Endothelial cell of umbilical vein (primary cell): ENCODE data around the gene BATF. TPM values are rescaled to one million over a fixed set of nuclear protein-coding genes. Genes with fewer than 3 reads are reported as not detected.

Experiments
- BruUV-seq: library from RNA; stranded (reverse); fragments of 400-500 nt; replicated peaks from 2 replicates; lab custom pipeline; 2021; lab: Mats Ljungman, UMichigan
- CTCF ChIA-PET: fragments of 300-600, 350-600 bp; sonication (Branson Sonifier 250); formaldehyde crosslinking; loops from one replicate; lab custom pipeline; 2021; ENCODE audit warnings: antibody characterized with exemption, inconsistent platforms; lab: Charles Lee
- POLR2A ChIA-PET: fragments of 300-600, 350-600 bp; sonication (Branson Sonifier 250); formaldehyde crosslinking; loops from one replicate; lab custom pipeline; 2021; ENCODE audit warnings: antibody characterized with exemption, inconsistent platforms; lab: Charles Lee
- DNase-seq: peaks from one replicate; pipeline ENCODE4 v3.0.0-alpha.2; 2011; ENCODE audit warnings: low read depth, low spot score
- FAIRE-seq: peaks from 2 replicates; lab custom pipeline; 2011; peaks lifted over from hg19 to GRCh38; lab: Jason Lieb, UNC
- H2AFZ ChIP-seq: 2 replicates; pipeline ENCODE4 v1.6.0; 2012; ENCODE audit warnings: low read depth, low read length, control low read depth, inconsistent platforms
- H3K27ac ChIP-seq: 2 replicates; pipeline ENCODE4 v1.5.1; 2011; ENCODE audit warnings: low read depth, mild to moderate bottlenecking, control low read depth, low read length, moderate library complexity; ENCODE audit not compliant: insufficient read depth
- H3K27me3 ChIP-seq, 2 experiments: 2 replicates each; pipeline versions ENCODE4 v1.6.0 to v1.6.1; 2011; ENCODE audit warnings: low read length in 2 of 2, mixed read lengths in 1 of 2; ENCODE audit not compliant: control insufficient read depth in 2 of 2, insufficient read depth in 2 of 2
- H3K36me3 ChIP-seq, 2 experiments: 2 replicates in 1 of 2; 3 replicates in 1 of 2; pipeline ENCODE4 v1.5.1; 2011; ENCODE audit warnings: low read length in 2 of 2, mild to moderate bottlenecking in 1 of 2, moderate library complexity in 1 of 2; ENCODE audit not compliant: control insufficient read depth in 2 of 2, insufficient read depth in 2 of 2; ENCODE audit errors: extremely low read depth in 1 of 2
- H3K4me1 ChIP-seq: 3 replicates; pipeline ENCODE4 v1.5.1; 2011; ENCODE audit warnings: mild to moderate bottlenecking, low read length; ENCODE audit not compliant: control insufficient read depth, insufficient read depth; ENCODE audit errors: extremely low read depth
- H3K4me2 ChIP-seq: 2 replicates; pipeline ENCODE4 v1.6.1; 2011; ENCODE audit warnings: low read length, control low read depth, mixed read lengths; ENCODE audit not compliant: insufficient read depth
- H3K4me3 ChIP-seq, 3 experiments: fragments of 200-600 bp in 1 of 3; sonication (generic), shearing (Covaris generic) in 1 of 3; replicated peaks in 1 of 3; 2 replicates each; pipeline ENCODE4 v1.5.1; 2011 to 2016; ENCODE audit warnings: control low read depth in 3 of 3, low read length in 3 of 3, mild to moderate bottlenecking in 2 of 3, inconsistent platforms in 1 of 3, low read depth in 1 of 3, moderate library complexity in 1 of 3; ENCODE audit not compliant: insufficient read depth in 1 of 3
- H3K79me2 ChIP-seq: 2 replicates; pipeline ENCODE4 v1.6.0; 2012; ENCODE audit warnings: low read length, inconsistent platforms; ENCODE audit not compliant: control insufficient read depth, insufficient read depth
- H3K9ac ChIP-seq: replicated peaks from 2 replicates; pipeline ENCODE3; 2011; ENCODE audit warnings: low read length, control low read depth; ENCODE audit not compliant: insufficient read depth; ENCODE audit errors: extremely low read depth
- H3K9me1 ChIP-seq: replicated peaks from 3 replicates; pipeline ENCODE4 v1.6.0; 2011; ENCODE audit warnings: mild to moderate bottlenecking, low read length; ENCODE audit not compliant: control insufficient read depth, insufficient read depth; ENCODE audit errors: extremely low read depth
- H3K9me3 ChIP-seq: replicated peaks from 2 replicates; pipeline ENCODE4 v1.5.1; 2012; ENCODE audit warnings: low read length, inconsistent platforms; ENCODE audit not compliant: control insufficient read depth, insufficient read depth
- H4K20me1 ChIP-seq: replicated peaks from 2 replicates; pipeline ENCODE3; 2011; ENCODE audit warnings: mild to moderate bottlenecking, low read length; ENCODE audit not compliant: control insufficient read depth, insufficient read depth; ENCODE audit errors: extremely low read depth
- EZH2 ChIP-seq: IDR thresholded peaks from 2 replicates; pipeline ENCODE4 v1.6.1; 2012; ENCODE audit warnings: borderline replicate concordance, low read depth, mild to moderate bottlenecking, moderate library complexity, low read length, inconsistent platforms; ENCODE audit not compliant: severe bottlenecking
- FOS ChIP-seq: IDR thresholded peaks from 2 replicates; pipeline ENCODE4 v1.6.1; 2011; ENCODE audit warnings: mild to moderate bottlenecking, low read length, moderate library complexity, borderline replicate concordance; ENCODE audit not compliant: insufficient read depth
- GATA2 ChIP-seq: IDR thresholded peaks from 2 replicates; pipeline ENCODE4 v1.7.0; 2011; ENCODE audit warnings: low read depth, mild to moderate bottlenecking, moderate library complexity, mixed read lengths, low read length; ENCODE audit not compliant: insufficient read length, insufficient read depth
- JUN ChIP-seq: IDR thresholded peaks from 2 replicates; pipeline ENCODE4 v1.6.1; 2011; ENCODE audit warnings: borderline replicate concordance, low read depth; ENCODE audit not compliant: insufficient read length, insufficient read depth
- MYC ChIP-seq: IDR thresholded peaks from one replicate; pipeline ENCODE4 v1.6.1; 2011; ENCODE audit warnings: mild to moderate bottlenecking, low read depth, low read length
- POLR2A ChIP-seq: IDR thresholded peaks from 2 replicates; pipeline ENCODE4 v1.6.1; 2012; ENCODE audit warnings: low read depth, mild to moderate bottlenecking, control low read depth, low read length
- POLR2AphosphoS5 ChIP-seq: IDR thresholded peaks from 2 replicates; pipeline ENCODE4 v1.6.1; 2012; ENCODE audit warnings: low read depth, mild to moderate bottlenecking, control low read depth, low read length, moderate library complexity; ENCODE audit not compliant: insufficient read depth
- dilution Hi-C: fragments of 300-500 bp; cut with MboI; formaldehyde crosslinking; loops from one replicate; pipeline ENCODE4 v1.15.0; 2019; ENCODE audit warnings: low sequenced_read_pairs; ENCODE audit not compliant: extremely low pct_ligation_motif_present
- intact Hi-C: fragments of 100-400 bp; cut with micrococcal nuclease; formaldehyde crosslinking; loops from one replicate; pipeline ENCODE4 v1.10.0; 2022
- polyA plus RNA-seq, 4 experiments: library from polyadenylated mRNA; depleted of rRNA in 3 of 4; stranded (reverse) in 3 of 4; unstranded in 1 of 4; fragments of >200 nt; gene quantifications; 2 replicates each; pipeline versions ENCODE4 v1.2.1 to v1.2.3, GENCODE V29; 2011 to 2012; ENCODE audit warnings: missing spikeins in 1 of 4
- total RNA-seq: library from RNA; stranded (reverse); gene quantifications from 2 replicates; pipeline ENCODE4 v1.2.3, GENCODE V29; 2021
- TF ChIP-seq, protein P1 (sequence below), 2 donors: IDR thresholded peaks; 1 replicate in 1 of 2; 2 replicates in 1 of 2; pipeline ENCODE4 v1.5.1; 2011; ENCODE audit warnings: low read length in 2 of 2, mild to moderate bottlenecking in 2 of 2, moderate library complexity in 2 of 2, control low read depth in 1 of 2, inconsistent platforms in 1 of 2, low read depth in 1 of 2; ENCODE audit not compliant: insufficient read depth in 1 of 2; ENCODE audit errors: extremely low read depth in 1 of 2
- TF ChIP-seq, protein P2 (sequence below): IDR thresholded peaks from 2 replicates; pipeline ENCODE4 v1.6.1; 2011; ENCODE audit not compliant: insufficient read depth, insufficient read length

Gene BATF
- total and polyA plus RNA-seq, 2 donors (not counting 3 experiments of a cell fraction or from before 2014, with no cell fraction given): not detected

DNA sequence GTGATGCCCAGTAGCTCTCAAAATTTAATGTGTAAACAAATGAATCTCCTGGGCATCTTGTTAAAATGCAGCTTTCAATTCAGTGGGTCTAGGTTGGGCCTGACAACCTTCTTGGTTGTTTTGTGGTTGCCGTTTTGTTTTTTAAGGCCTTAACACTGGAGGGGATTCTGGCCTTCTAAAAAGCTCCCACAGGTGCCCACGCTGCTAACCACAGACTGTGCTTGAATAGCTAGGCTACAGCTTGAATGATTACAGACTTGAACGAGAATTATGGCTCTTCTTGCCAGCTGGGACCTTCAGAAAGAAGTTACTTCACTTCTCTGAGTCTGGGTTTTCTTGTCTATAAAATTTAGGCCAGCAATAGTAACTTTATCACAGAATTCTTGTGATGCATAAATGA, 54.8 kb downstream of the BATF start:
- no TSS peak for BruUV-seq
- DNase-seq: no peak
- no peaks in the 10 kb centered on the region for H3K79me2 ChIP-seq
- no peaks in the 10 kb centered on the region for H4K20me1 ChIP-seq
- intact Hi-C loops (loop anchor here (1.0 kb wide), 2 partner anchors 77 to 405 kb away; no protein-coding TSS in a partner anchor), dilution Hi-C loops (no loop called here)
- TF ChIP-seq JUN (no peak), GATA2 (no peak), FOS (no peak), POLR2AphosphoS5 (no peak), MYC (no peak), POLR2A (no peak), EZH2 (no peak)
- TF ChIP-seq, protein P1, sequence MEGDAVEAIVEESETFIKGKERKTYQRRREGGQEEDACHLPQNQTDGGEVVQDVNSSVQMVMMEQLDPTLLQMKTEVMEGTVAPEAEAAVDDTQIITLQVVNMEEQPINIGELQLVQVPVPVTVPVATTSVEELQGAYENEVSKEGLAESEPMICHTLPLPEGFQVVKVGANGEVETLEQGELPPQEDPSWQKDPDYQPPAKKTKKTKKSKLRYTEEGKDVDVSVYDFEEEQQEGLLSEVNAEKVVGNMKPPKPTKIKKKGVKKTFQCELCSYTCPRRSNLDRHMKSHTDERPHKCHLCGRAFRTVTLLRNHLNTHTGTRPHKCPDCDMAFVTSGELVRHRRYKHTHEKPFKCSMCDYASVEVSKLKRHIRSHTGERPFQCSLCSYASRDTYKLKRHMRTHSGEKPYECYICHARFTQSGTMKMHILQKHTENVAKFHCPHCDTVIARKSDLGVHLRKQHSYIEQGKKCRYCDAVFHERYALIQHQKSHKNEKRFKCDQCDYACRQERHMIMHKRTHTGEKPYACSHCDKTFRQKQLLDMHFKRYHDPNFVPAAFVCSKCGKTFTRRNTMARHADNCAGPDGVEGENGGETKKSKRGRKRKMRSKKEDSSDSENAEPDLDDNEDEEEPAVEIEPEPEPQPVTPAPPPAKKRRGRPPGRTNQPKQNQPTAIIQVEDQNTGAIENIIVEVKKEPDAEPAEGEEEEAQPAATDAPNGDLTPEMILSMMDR (IDR thresholded peaks at IDR 0.05; ENCODE audit: extremely low read depth in 1 of 2, insufficient read depth in 1 of 2, low read depth in 1 of 2, low read length in 2 of 2): no peak
- TF ChIP-seq, protein P2, sequence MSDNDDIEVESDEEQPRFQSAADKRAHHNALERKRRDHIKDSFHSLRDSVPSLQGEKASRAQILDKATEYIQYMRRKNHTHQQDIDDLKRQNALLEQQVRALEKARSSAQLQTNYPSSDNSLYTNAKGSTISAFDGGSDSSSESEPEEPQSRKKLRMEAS: no peak
- H3K4me1 ChIP-seq: peaks cover 18% of the 10 kb centered on the region
- FAIRE-seq: no peak
- peaks cover 0 to 4% of the 10 kb centered on the region in 2 experiments for H3K27me3 ChIP-seq
- no peak overlapping the region for H2AFZ ChIP-seq
- H3K27ac ChIP-seq: no peak overlapping the region
- no peaks in the 10 kb centered on the region for H3K9me1 ChIP-seq
- H3K36me3 ChIP-seq: no peaks in the 10 kb centered on the region
- no peak overlapping the region for H3K4me2 ChIP-seq
- H3K4me3 ChIP-seq: no peak overlapping the region
- no peak overlapping the region for H3K9ac ChIP-seq
- POLR2A ChIA-PET: interaction anchor here (1.0 kb wide), 1 partner anchor 84 kb away, joined by 3 read pairs; the partner anchor contains the start of genes ERG28 and TTLL5
- CTCF ChIA-PET: interaction anchor here (0.5 to 10.0 kb wide), 27 partner anchors 8 to 868 kb away, joined by 3 to 309 read pairs (median 6); partner anchors contain the start of genes ERG28, TGFB3 and TTLL5
- no peaks in the 10 kb centered on the region for H3K9me3 ChIP-seq
